Activated naive CD8-positive, alpha-beta T cell (primary cell): ENCODE data around the gene PNMA1.

Experiments used
- H3K27ac Mint-ChIP-seq: one replicate; pipeline ENCODE4 v1.8.0; 2021; ENCODE audit warnings: mixed read lengths
- H3K27me3 Mint-ChIP-seq: one replicate; pipeline ENCODE4 v1.8.0; 2021; ENCODE audit warnings: mixed read lengths
- H3K36me3 Mint-ChIP-seq: one replicate; pipeline ENCODE4 v1.8.0; 2021; ENCODE audit warnings: mixed read lengths
- H3K4me1 Mint-ChIP-seq: one replicate; pipeline ENCODE4 v1.8.0; 2021; ENCODE audit warnings: low read depth, mixed read lengths
- H3K4me3 Mint-ChIP-seq: one replicate; pipeline ENCODE4 v1.8.0; 2021; ENCODE audit warnings: mild to moderate bottlenecking, mixed read lengths
- H3K9me3 Mint-ChIP-seq: one replicate; pipeline ENCODE4 v1.8.0; 2021; ENCODE audit warnings: low read depth, mixed read lengths

PNMA1 gene

GRCh38 chr14:73713803-73714655 is at the start of gene PNMA1:
Gene PNMA1, minus strand, starts transcription at chr14:73714384. Its CDS starts 745 bp downstream, at chr14:73713639.
- Mint-ChIP-seq H3K4me1 (peaks cover 35% of the 10 kb centered on the region), H3K36me3 (no peaks in the 10 kb centered on the region), H3K4me3 (peak within 1 kb of the TSS; percentile 95), H3K27me3 (no peaks in the 10 kb centered on the region), H3K9me3 (no peaks in the 10 kb centered on the region), H3K27ac (peak within 1 kb of the TSS; percentile 94)

GRCh38 chr14:73763396-73763795 is 49.2 kb upstream of the PNMA1 start:
- Mint-ChIP-seq H3K4me1 (peaks cover 58% of the 10 kb centered on the region), H3K27me3 (no peaks in the 10 kb centered on the region), H3K9me3 (no peaks in the 10 kb centered on the region), H3K4me3 (no peak overlapping the region), H3K27ac (peak overlapping the region; percentile 99), H3K36me3 (no peaks in the 10 kb centered on the region)

- Mint-ChIP-seq H3K27ac (peak overlapping the region; percentile 99), H3K36me3 (no peaks in the 10 kb centered on the region), H3K27me3 (no peaks in the 10 kb centered on the region), H3K4me3 (peak overlapping the region; percentile 50), H3K4me1 (peaks cover 68% of the 10 kb centered on the region), H3K9me3 (no peaks in the 10 kb centered on the region)
These were observed 48.2 kb upstream of the PNMA1 start for GRCh38 chr14:73762375-73762822.

GRCh38 chr14:73761618-73762355 is 47.6 kb upstream of the PNMA1 start:
- Mint-ChIP-seq H3K27ac (peak overlapping the region; percentile 99), H3K36me3 (no peaks in the 10 kb centered on the region), H3K9me3 (no peaks in the 10 kb centered on the region), H3K4me1 (peaks cover 74% of the 10 kb centered on the region), H3K27me3 (no peaks in the 10 kb centered on the region), H3K4me3 (peak overlapping the region; percentile 74)

- Mint-ChIP-seq H3K9me3 (no peaks in the 10 kb centered on the region), H3K27me3 (no peaks in the 10 kb centered on the region), H3K4me3 (peak overlapping the region; percentile 89), H3K27ac (peak overlapping the region; percentile 99), H3K36me3 (no peaks in the 10 kb centered on the region), H3K4me1 (peaks cover 80% of the 10 kb centered on the region)
These were observed 46.7 kb upstream of the PNMA1 start for GRCh38 chr14:73760598-73761586.

GRCh38 chr14:73759714-73760597 is 45.8 kb upstream of the PNMA1 start:
- H3K4me1 Mint-ChIP-seq: peaks cover 80% of the 10 kb centered on the region
- H3K4me3 Mint-ChIP-seq: peak overlapping the region; percentile 89
- no peaks in the 10 kb centered on the region for H3K36me3 Mint-ChIP-seq
- no peaks in the 10 kb centered on the region for H3K9me3 Mint-ChIP-seq
- H3K27ac Mint-ChIP-seq: peak overlapping the region; percentile 99
- H3K27me3 Mint-ChIP-seq: no peaks in the 10 kb centered on the region

- Mint-ChIP-seq H3K27ac (peak overlapping the region; percentile 85), H3K4me1 (peaks cover 82% of the 10 kb centered on the region), H3K4me3 (peak overlapping the region; percentile 92), H3K36me3 (no peaks in the 10 kb centered on the region), H3K9me3 (no peaks in the 10 kb centered on the region), H3K27me3 (no peaks in the 10 kb centered on the region)
These were observed 45.1 kb upstream of the PNMA1 start for GRCh38 chr14:73759183-73759713.

- no peaks in the 10 kb centered on the region for H3K9me3 Mint-ChIP-seq
- H3K4me1 Mint-ChIP-seq: peaks cover 84% of the 10 kb centered on the region
- peak overlapping the region; percentile 92 for H3K4me3 Mint-ChIP-seq
- no peaks in the 10 kb centered on the region for H3K36me3 Mint-ChIP-seq
- peak overlapping the region; percentile 97 for H3K27ac Mint-ChIP-seq
- no peaks in the 10 kb centered on the region for H3K27me3 Mint-ChIP-seq
These were observed 44.4 kb upstream of the PNMA1 start for GRCh38 chr14:73758392-73759182.

- Mint-ChIP-seq H3K36me3 (no peaks in the 10 kb centered on the region), H3K27ac (peak overlapping the region; percentile 97), H3K4me1 (peaks cover 84% of the 10 kb centered on the region), H3K9me3 (no peaks in the 10 kb centered on the region), H3K4me3 (peak overlapping the region; percentile 92), H3K27me3 (no peaks in the 10 kb centered on the region)
These were observed 43.8 kb upstream of the PNMA1 start for GRCh38 chr14:73757876-73758391.

GRCh38 chr14:73757381-73757780 is 43.2 kb upstream of the PNMA1 start:
- Mint-ChIP-seq H3K27me3 (no peaks in the 10 kb centered on the region), H3K4me1 (peaks cover 84% of the 10 kb centered on the region), H3K27ac (peak overlapping the region; percentile 97), H3K36me3 (no peaks in the 10 kb centered on the region), H3K4me3 (peak overlapping the region; percentile 92), H3K9me3 (no peaks in the 10 kb centered on the region)

GRCh38 chr14:73755434-73756014 is 41.3 kb upstream of the PNMA1 start:
- no peaks in the 10 kb centered on the region for H3K36me3 Mint-ChIP-seq
- H3K4me3 Mint-ChIP-seq: peak overlapping the region; percentile 92

GRCh38 chr14:73754911-73755360 is 40.8 kb upstream of the PNMA1 start:
- Mint-ChIP-seq H3K27ac (peak overlapping the region; percentile 97), H3K27me3 (no peaks in the 10 kb centered on the region), H3K4me1 (peaks cover 86% of the 10 kb centered on the region), H3K4me3 (peak overlapping the region; percentile 92), H3K36me3 (no peaks in the 10 kb centered on the region), H3K9me3 (no peaks in the 10 kb centered on the region)

More at GRCh38 chr14:73755434-73756014, 41.3 kb upstream of the PNMA1 start:
- Mint-ChIP-seq H3K4me1 (peaks cover 84% of the 10 kb centered on the region), H3K27ac (peak overlapping the region; percentile 97), H3K9me3 (no peaks in the 10 kb centered on the region), H3K27me3 (no peaks in the 10 kb centered on the region)
